HCT116 (cell line): ENCODE data around the gene LMCD1. TPM values are rescaled to one million over a fixed set of nuclear protein-coding genes. Genes with fewer than 3 reads are reported as not detected.

Source experiments
- ATAC-seq: fragments of 200-7000 bp; cut with Tn5 transposase; 2 replicates; pipeline ENCODE4 v1.9.1; 2020; ENCODE audit warnings: mild to moderate bottlenecking, moderate library complexity
- BruUV-seq: library from RNA; stranded (reverse); fragments of 400-500 nt; replicated peaks from 2 replicates; lab custom pipeline; 2021; lab: Mats Ljungman, UMichigan
- CTCF ChIA-PET: fragments of 300-600 bp; sonication (Branson Sonifier 250); formaldehyde crosslinking; loops from one replicate; lab custom pipeline; 2021; ENCODE audit warnings: antibody characterized with exemption; lab: Charles Lee
- POLR2A ChIA-PET: fragments of 300-600, 350-600 bp; sonication (Branson Sonifier 250); formaldehyde crosslinking; loops from one replicate; lab custom pipeline; 2021; ENCODE audit warnings: antibody characterized with exemption; lab: Charles Lee
- RAD21 ChIA-PET, 2 experiments: fragments of 300-600 bp; sonication (Branson Sonifier 250); formaldehyde crosslinking; loops; one replicate each; lab custom pipeline; 2023; ENCODE audit warnings: low total read pairs in 2 of 2; ENCODE audit not compliant: uncharacterized antibody in 2 of 2, unreplicated experiment in 2 of 2, low non-redundant PET in 1 of 2; lab: Charles Lee
- DNase-seq: peaks from one replicate; pipeline ENCODE4 v3.0.0-alpha.2; 2010; ENCODE audit warnings: low read depth, low spot score
- H2AFZ ChIP-seq: fragments of 200-600 bp; shearing (Covaris generic), sonication (generic); 2 replicates; pipeline ENCODE4 v1.6.1; 2017; ENCODE audit warnings: low read depth, mixed run types, mixed read lengths, antibody characterized with exemption, low read length; ENCODE audit not compliant: poor library complexity, severe bottlenecking
- H3K27ac ChIP-seq: 2 replicates; pipeline ENCODE4 v1.5.1; 2012; ENCODE audit warnings: low read depth, low read length
- H3K27me3 ChIP-seq: fragments of 200-600 bp; sonication (generic); 2 replicates; pipeline ENCODE4 v1.6.1; 2016; ENCODE audit warnings: mixed run types, low read length, mixed read lengths; ENCODE audit not compliant: insufficient read depth
- H3K36me3 ChIP-seq, 2 experiments: fragments of 200-500 bp in 1 of 2; fragments of 200-600 bp in 1 of 2; sonication (Bioruptor generic) in 1 of 2; sonication (generic) in 1 of 2; 2 replicates each; pipeline versions ENCODE4 v1.5.1 to v1.6.1; 2014 to 2016; ENCODE audit warnings: low read length in 2 of 2, inconsistent platforms in 1 of 2, mixed read lengths in 1 of 2, mixed run types in 1 of 2; ENCODE audit not compliant: insufficient read depth in 2 of 2, control insufficient read depth in 1 of 2
- H3K4me1 ChIP-seq, 2 experiments: fragments of 200-600 bp in 1 of 2; sonication (generic) in 1 of 2; 2 replicates each; pipeline versions ENCODE4 v1.5.1 to v1.6.1; 2012 to 2017; ENCODE audit warnings: low read length in 2 of 2, inconsistent platforms in 1 of 2, mild to moderate bottlenecking in 1 of 2, mixed read lengths in 1 of 2, mixed run types in 1 of 2, moderate library complexity in 1 of 2; ENCODE audit not compliant: insufficient read depth in 2 of 2, control insufficient read depth in 1 of 2
- H3K4me2 ChIP-seq: fragments of 200-600 bp; sonication (generic); 2 replicates; pipeline ENCODE4 v1.6.1; 2017; ENCODE audit warnings: mixed run types, low read length, mixed read lengths
- H3K4me3 ChIP-seq, 2 experiments: fragments of 200-600 bp in 1 of 2; sonication (generic) in 1 of 2; replicated peaks in 1 of 2; 2 replicates each; pipeline ENCODE4 v1.5.1; 2011 to 2016; ENCODE audit warnings: low read length in 2 of 2, control low read depth in 1 of 2, low read depth in 1 of 2, mild to moderate bottlenecking in 1 of 2, mixed read lengths in 1 of 2, mixed run types in 1 of 2
- H3K79me2 ChIP-seq: fragments of 200-600 bp; sonication (generic); 2 replicates; pipeline ENCODE4 v1.6.1; 2017; ENCODE audit warnings: mild to moderate bottlenecking, mixed run types, low read length, moderate library complexity, mixed read lengths; ENCODE audit not compliant: insufficient read depth
- H3K9ac ChIP-seq: fragments of 200-600 bp; sonication (generic); 2 replicates; pipeline ENCODE4 v1.6.1; 2016; ENCODE audit warnings: low read length, mixed read lengths
- H3K9me2 ChIP-seq: fragments of 200-600 bp; sonication (generic), shearing (Covaris generic); 2 replicates; pipeline ENCODE4 v1.6.1; 2017; ENCODE audit warnings: mixed run types, mild to moderate bottlenecking, moderate library complexity; ENCODE audit not compliant: insufficient read depth
- H3K9me3 ChIP-seq, 2 experiments: fragments of 200-500 bp in 1 of 2; fragments of 200-600 bp in 1 of 2; sonication (Bioruptor generic) in 1 of 2; sonication (generic) in 1 of 2; 2 replicates each; pipeline ENCODE4 v1.6.1; 2014 to 2017; ENCODE audit warnings: low read length in 2 of 2, mixed read lengths in 2 of 2, inconsistent platforms in 1 of 2, low read depth in 1 of 2, mild to moderate bottlenecking in 1 of 2, mixed run types in 1 of 2, moderate library complexity in 1 of 2; ENCODE audit not compliant: control insufficient read depth in 1 of 2, insufficient read depth in 1 of 2
- H4K20me1 ChIP-seq: fragments of 200-600 bp; sonication (generic), shearing (Covaris generic); 2 replicates; pipeline ENCODE4 v1.6.1; 2017; ENCODE audit warnings: mixed run types, mild to moderate bottlenecking, moderate library complexity; ENCODE audit not compliant: insufficient read depth
- ATF3 ChIP-seq: IDR thresholded peaks from 2 replicates; pipeline ENCODE4 v1.6.1; 2012
- CEBPB ChIP-seq: IDR thresholded peaks from 2 replicates; pipeline ENCODE4 v1.6.1; 2012; ENCODE audit warnings: low read depth
- CTCF ChIP-seq, 3 experiments: fragments of 200-600 bp in 1 of 3; sonication (generic) in 1 of 3; IDR thresholded peaks in 2 of 3; conservative IDR thresholded peaks in 1 of 3; 2 replicates each; pipeline ENCODE4 v1.5.1; 2012 to 2017; ENCODE audit warnings: low read depth in 2 of 3, low read length in 2 of 3, antibody characterized with exemption in 1 of 3, borderline replicate concordance in 1 of 3, control low read depth in 1 of 3, mild to moderate bottlenecking in 1 of 3, mixed read lengths in 1 of 3, mixed run types in 1 of 3, moderate library complexity in 1 of 3; ENCODE audit not compliant: insufficient read depth in 1 of 3
- ELF1 ChIP-seq: IDR thresholded peaks from 2 replicates; pipeline ENCODE4 v1.6.1; 2012; ENCODE audit warnings: low read depth, borderline replicate concordance
- EZH2phosphoT487 ChIP-seq: fragments of 200-600 bp; IDR thresholded peaks from 2 replicates; pipeline ENCODE4 v1.6.1; 2018; ENCODE audit warnings: antibody characterized with exemption, borderline replicate concordance
- FOSL1 ChIP-seq: IDR thresholded peaks from 2 replicates; pipeline ENCODE4 v1.6.1; 2012; ENCODE audit warnings: low read depth
- POLR2A ChIP-seq: IDR thresholded peaks from 2 replicates; pipeline ENCODE4 v1.7.0; 2011; ENCODE audit warnings: borderline replicate concordance; ENCODE audit not compliant: insufficient read depth, insufficient read length; ENCODE audit errors: extremely low read depth
- REST ChIP-seq: IDR thresholded peaks from 2 replicates; pipeline ENCODE4 v1.6.1; 2012; ENCODE audit warnings: low read depth
- SIN3A ChIP-seq: IDR thresholded peaks from 2 replicates; pipeline ENCODE4 v1.6.1; 2012; ENCODE audit warnings: low read depth
- SP1 ChIP-seq: IDR thresholded peaks from 2 replicates; pipeline ENCODE4 v1.6.1; 2012; ENCODE audit warnings: low read depth
- SRF ChIP-seq: IDR thresholded peaks from 2 replicates; pipeline ENCODE4 v1.6.1; 2012; ENCODE audit warnings: low read depth
- YY1 ChIP-seq: IDR thresholded peaks from 2 replicates; pipeline ENCODE4 v1.6.1; 2011; ENCODE audit warnings: low read length, low read depth, moderate library complexity, mild to moderate bottlenecking; ENCODE audit not compliant: insufficient replicate concordance; ENCODE audit errors: extremely low read depth
- ZBTB33 ChIP-seq: IDR thresholded peaks from 2 replicates; pipeline ENCODE4 v1.6.1; 2011; ENCODE audit warnings: mild to moderate bottlenecking, low read length, moderate library complexity; ENCODE audit not compliant: insufficient replicate concordance; ENCODE audit errors: extremely low read depth
- ZFX ChIP-seq: fragments of 450-650 bp; IDR thresholded peaks from 2 replicates; pipeline ENCODE4 v1.6.1; 2017
- ZNF274 ChIP-seq: fragments of 200-500 bp; sonication (Bioruptor generic); IDR thresholded peaks from 2 replicates; pipeline ENCODE4 v1.6.1; 2014; ENCODE audit warnings: mild to moderate bottlenecking, low read depth, low read length, inconsistent platforms
- intact Hi-C: fragments of 100-400 bp; cut with micrococcal nuclease; formaldehyde crosslinking; loops from 2 replicates; pipeline ENCODE4 v1.10.0; 2022
- total RNA-seq: library from RNA; stranded (reverse); gene quantifications from one replicate; pipeline ENCODE4 v1.2.1, GENCODE V29; 2021; ENCODE audit not compliant: unreplicated experiment

The LMCD1 gene
- total RNA-seq, 1 experiment from 2014 or later = 4.6 TPM

GRCh38 chr3:8563146-8563545, 61.5 kb downstream of the LMCD1 start:
- POLR2A ChIA-PET = no interaction called here

More at GRCh38 chr3:8563146-8563545, 61.5 kb downstream of the LMCD1 start:
- BruUV-seq = no TSS peak
- intact Hi-C loops = no loop called here
- ChIA-PET RAD21 (no interaction called here), CTCF (no interaction called here)
- Histone ChIP-seq H3K27me3 (no peaks in the 10 kb centered on the region), H3K9me2 (no peaks in the 10 kb centered on the region), H3K79me2 (no peaks in the 10 kb centered on the region), H3K4me3 (no peak overlapping the region), H3K36me3 (no peaks in the 10 kb centered on the region), H3K4me1 (no peaks in the 10 kb centered on the region), H4K20me1 (no peaks in the 10 kb centered on the region), H2AFZ (no peak overlapping the region), H3K9ac (no peak overlapping the region), H3K4me2 (no peak overlapping the region), H3K27ac (no peak overlapping the region), H3K9me3 (no peaks in the 10 kb centered on the region)
- DNase-seq (no peak), ATAC-seq (no peak)
- TF ChIP-seq POLR2A (no peak), ZFX (no peak), ZNF274 (no peak), REST (no peak), ATF3 (no peak), SRF (no peak), ELF1 (no peak), ZBTB33 (no peak), SP1 (no peak), CTCF (IDR thresholded peaks at IDR 0.05 in 2 of 3, conservative IDR thresholded peaks at IDR 0.05 in 1 of 3; ENCODE audit: borderline replicate concordance in 1 of 3, insufficient read depth in 1 of 3, low read depth in 2 of 3, low read length in 2 of 3) (no peak), FOSL1 (no peak), SIN3A (no peak), YY1 (no peak), CEBPB (no peak), EZH2phosphoT487 (no peak)
